Endothelial cell of hepatic sinusoid (primary cell): ENCODE data around the gene ZBED3.
"Not testable (repeated sequence)": the region's sequence is repeated elsewhere in the genome, so short reads cannot be mapped to it uniquely, and the experiment has no call there.

Experiments
- in situ Hi-C: cut with HindIII; loops from 2 replicates; pipeline ENCODE4 v1.10.0; 2017; ENCODE audit warnings: low sequenced_read_pairs

Gene ZBED3, protein sequence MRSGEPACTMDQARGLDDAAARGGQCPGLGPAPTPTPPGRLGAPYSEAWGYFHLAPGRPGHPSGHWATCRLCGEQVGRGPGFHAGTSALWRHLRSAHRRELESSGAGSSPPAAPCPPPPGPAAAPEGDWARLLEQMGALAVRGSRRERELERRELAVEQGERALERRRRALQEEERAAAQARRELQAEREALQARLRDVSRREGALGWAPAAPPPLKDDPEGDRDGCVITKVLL

DNA sequence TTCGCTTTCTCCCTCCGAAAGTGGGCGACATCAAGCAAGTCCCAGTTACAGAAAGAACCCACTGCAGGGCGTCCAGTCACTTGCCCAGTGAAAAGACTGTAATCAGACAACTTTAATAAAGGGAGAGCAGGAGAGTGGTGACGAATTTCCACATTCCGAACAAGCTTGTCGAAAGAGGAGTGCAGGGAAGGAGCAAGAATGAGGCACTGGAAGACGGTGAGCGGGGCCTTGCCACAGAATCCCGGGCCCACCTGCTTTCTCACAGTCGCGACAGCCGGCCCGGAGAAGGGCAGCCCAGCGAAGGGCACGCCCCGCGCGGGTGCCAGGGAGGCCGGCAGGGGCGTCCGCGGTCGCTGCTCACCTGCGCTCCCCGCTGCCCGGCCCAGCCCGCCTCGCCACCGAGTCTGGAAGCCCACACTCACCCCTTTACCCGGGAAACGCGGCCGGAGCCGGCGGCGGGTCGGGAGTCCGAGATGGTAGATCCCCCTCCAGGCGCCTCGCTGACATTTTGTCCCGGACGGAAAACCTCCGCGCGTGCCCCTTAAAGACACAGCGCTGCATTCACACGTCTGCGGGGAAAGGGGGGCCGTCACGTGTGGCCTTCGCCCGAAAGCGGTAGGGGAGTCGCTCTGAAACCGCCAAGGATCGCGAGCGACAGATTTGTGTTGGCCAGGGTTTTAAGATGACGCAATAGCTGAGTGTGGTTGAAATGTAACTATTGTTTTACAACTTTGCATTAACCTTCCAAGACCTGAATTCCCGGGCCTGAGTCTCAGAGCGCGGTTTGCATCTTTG is at the start of gene ZBED3:
Gene ZBED3 (minus strand): TSS at position 597 of the 795 bp plus-strand sequence. CDS start 9,407 bp downstream, outside the sequence.
- in situ Hi-C loops, result no loop called here

DNA sequence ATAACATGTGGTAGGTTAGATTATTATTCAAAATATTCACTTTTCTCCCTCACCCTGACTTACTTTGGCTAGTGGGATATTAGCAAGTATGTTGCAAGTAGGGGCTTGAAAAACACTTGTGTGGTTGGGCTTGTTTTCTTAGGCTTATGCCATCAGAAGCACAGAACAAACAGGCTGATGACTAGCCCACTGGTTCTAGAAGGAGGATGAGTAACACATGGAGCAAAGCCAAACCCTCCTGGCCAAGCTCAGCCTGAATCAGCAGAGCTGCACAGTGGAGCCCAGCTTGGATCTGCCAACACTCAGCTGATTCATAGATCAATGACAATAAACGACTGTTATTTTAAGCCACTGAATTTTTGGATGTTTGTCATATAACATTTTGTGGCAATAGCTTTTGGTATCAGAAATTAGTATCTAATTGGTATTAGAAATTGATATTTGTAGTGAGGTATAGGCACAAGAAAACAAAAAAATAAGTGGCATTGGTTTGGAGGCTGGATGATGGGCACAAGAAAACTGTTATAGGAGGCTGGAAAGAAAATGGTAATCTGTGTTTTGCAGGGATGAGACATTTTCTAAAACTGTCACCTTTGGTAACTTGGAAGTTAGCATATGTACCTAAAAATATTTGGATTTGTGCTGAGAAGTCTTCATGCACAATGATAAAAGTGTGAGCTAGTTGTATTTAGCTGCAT is 46.1 kb upstream of the ZBED3 start:
- in situ Hi-C loops, result no loop called here

DNA sequence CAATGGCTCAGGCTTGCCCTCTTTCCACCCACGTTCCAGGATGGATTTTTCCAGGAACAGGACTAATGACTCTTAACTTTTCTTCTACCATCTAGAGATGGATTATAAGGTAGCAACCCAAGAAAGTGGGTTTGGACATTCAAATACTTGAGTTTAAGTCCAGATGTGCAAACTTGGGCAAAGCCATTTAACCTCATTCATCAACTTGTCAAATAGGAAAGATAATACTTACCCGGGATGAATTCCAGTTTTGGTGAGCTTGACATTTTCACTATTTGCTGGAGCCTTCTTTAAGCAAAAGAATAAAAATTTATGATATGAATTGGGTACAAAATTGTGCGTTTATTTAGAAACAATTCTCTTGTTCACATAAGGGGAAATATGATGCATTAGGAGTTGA is 44.3 kb upstream of the ZBED3 start:
- in situ Hi-C loops, result no loop called here

DNA sequence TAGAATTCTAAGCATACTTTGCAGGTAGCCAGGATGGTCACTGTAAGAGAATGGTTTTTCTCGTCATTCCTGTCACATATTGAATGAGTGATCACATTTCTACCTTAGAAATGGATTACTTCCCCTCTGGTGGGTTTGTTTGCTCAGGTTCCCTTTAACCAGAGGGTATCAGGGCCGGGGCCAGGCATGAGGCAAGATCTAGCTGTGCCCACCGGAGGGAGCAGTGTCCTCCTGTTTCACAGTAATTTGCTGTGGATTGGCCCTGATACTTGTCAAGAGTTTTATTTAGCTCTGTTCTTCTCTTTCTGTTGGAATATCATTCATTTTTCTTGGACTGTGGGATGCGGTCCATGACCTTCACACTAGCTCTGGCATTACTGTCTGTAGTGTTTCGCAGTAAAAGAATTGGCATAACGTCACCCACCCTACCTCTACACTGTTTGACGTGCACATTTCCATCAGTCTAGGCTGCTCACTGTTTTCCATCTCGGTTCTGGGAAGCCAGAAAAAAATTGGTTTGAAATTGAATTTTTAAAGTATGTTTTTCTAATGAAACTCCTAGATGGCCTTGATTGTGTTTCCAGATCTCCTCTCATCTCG is 42.4 kb upstream of the ZBED3 start:
- in situ Hi-C loops, result no loop called here

- in situ Hi-C loops, result no loop called here
These were observed 41.5 kb upstream of the ZBED3 start for GRCh38 chr5:77128411-77129061.

DNA sequence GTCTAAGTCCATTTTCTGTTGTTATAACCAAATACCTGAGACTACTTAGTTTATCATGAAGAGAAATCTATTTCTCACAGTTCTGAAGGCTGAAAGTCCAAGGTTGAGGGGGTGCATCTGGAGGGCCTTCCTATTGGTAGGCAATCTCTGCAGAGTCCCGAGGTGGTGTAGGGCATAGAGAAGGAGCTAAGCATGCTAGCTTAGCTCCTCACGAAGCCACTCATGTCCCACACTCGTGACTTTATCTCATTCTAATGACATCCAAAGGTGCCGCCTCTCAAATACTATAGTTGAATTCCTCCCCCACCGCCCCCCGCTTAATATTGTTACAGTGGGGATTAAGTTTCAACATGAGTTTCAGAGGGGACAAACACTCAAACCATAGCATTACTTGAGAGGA is 36.0 kb upstream of the ZBED3 start:
- in situ Hi-C loops, result no loop called here

- in situ Hi-C loops, result no loop called here
These were observed 33.6 kb upstream of the ZBED3 start for GRCh38 chr5:77120706-77121105.

- in situ Hi-C loops, result no loop called here
These were observed 33.0 kb upstream of the ZBED3 start for GRCh38 chr5:77120086-77120485.

DNA sequence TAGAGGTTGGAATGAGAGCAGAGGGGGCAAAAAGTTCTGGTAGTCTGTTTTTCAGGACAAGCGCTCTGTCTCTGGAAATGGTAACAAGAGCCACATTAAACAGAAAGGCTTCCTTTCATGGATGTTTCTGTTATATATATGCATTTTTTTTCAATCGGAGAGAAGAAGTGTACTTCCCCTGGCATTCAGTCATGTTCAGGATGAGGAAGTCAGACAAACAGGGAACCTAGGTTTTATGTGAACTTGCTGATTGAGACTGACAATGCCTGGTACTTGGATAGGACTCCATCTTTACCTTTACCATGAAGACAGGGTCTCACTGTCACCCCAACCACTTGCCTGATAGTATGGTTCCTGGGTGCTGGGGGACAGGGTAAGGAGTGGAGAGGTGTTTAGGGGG is 30.1 kb upstream of the ZBED3 start:
- in situ Hi-C loops, result no loop called here

DNA sequence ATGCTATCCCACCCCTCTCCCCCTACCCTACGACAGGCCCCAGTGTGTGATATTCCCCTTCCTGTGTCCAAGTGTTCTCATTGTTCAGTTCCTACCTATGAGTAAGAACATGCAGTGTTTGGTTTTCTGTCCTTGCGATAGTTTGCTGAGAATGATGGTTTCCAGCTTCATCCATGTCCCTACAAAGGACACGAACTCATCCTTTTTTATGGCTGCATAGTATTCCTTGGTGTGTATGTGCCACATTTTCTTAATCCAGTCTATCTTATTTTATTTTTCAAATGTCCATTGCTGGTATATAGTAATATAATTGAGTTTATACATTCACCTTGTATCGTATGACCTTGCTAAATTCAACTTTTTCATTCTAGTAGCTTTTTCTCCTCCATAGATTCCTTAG is 19.9 kb upstream of the ZBED3 start:
- in situ Hi-C loops, result not testable (repeated sequence)

GRCh38 chr5:77104813-77105212 is 17.7 kb upstream of the ZBED3 start:
- in situ Hi-C loops, result no loop called here

DNA sequence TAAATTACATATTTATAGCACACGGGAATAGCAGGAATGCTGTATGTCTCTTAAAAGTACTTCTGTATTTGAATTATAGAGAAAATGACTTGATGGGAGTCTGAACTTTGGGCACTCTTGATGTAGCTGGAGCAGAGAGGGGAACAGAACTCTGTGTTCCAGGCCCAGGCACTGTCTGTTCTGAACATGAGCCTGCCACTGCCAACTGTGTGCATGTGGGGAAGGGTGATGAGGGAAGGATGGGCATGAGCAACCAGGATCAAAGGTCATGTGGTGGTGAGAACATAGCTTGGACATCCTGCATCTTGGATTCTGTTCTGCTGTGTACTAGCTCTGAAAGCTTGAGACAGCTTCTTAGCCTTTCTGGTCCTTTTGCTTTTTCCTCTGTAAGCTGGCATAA is 16.4 kb upstream of the ZBED3 start:
- in situ Hi-C loops, result no loop called here

- in situ Hi-C loops, result no loop called here
These were observed 15.5 kb upstream of the ZBED3 start for GRCh38 chr5:77102549-77102948.

DNA sequence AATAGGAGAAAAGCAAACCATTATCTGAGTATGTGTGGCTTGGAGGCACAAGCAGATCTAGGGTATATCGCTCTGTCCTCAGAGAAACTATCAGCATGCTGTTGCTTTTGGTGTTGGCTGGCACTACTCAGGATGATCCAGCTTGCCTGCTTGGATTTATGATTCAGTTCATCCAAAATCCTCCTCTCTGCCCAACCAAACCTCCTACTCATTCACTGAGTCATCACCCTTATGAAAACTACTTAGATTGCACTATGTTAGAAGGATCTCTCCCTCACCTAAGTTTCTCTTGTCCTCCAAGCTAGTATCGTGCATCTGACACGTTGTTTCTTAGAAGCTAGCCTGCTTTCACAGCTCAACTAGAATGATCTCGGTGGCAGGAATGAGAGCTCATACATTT is 14.2 kb upstream of the ZBED3 start:
- in situ Hi-C loops, result no loop called here

- in situ Hi-C loops, result no loop called here
These were observed 8.1 kb upstream of the ZBED3 start for GRCh38 chr5:77095189-77095588.

DNA sequence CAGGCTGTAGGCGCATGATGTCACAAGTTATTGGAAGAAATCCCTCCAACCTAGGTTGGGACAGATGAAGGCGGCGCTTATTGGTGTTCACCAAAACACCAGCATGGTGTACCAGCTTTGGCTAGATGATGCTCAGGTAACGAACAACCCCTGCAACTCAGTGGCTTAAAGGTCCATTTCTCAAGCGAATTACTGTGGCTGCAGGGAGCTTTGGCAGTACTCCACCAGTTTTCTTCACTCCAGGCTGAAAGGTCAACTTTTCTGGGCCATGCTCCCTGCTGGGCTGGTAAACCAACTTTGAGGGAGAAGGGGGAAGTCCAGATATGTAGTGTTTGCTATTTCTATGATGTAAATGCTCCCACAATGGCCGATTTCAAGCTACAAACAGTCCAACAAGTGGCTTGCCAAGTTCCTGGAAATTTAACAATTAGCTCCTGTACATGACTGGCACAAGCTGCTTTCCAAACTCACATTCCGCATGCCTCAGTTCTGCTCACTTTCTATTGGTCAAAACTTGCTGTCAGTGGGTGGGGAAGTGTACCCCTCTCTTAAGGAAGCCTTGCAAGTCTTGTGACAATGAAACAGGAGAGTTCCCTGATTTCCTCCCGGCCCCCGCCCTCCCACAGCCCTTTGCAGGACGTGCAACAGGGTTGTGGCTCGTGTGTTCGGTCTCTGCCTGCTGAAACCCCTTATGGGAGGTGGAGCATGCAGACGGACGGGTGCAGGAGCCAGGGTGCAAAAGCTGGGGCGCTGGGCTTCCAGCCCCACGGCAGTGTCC is 588 bp upstream of the ZBED3 start:
- in situ Hi-C loops, result no loop called here

- in situ Hi-C loops, result no loop called here
These were observed 757 bp downstream of the ZBED3 start for GRCh38 chr5:77086368-77086688.

DNA sequence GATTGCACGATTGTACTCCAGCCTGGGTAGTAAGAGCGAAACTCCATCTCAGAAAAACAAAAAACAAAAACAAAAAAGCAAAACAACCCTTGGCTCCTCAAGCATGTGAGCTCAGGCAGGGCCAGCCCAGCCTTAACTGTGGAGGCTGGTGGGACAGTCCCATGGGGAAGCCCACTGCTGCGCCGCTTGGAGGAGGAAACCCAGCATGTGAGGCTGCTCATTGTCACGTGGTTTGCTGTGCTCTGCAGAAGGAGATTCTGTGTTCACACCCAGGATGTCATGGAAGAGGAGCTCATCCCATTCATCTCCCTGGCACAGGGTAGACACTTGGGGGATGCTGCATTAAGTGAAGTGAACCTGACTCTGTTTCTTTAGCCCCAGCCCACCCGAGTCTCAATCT is 4.0 kb downstream of the ZBED3 start:
- in situ Hi-C loops, result no loop called here

- in situ Hi-C loops, result no loop called here
These were observed 4.8 kb downstream of the ZBED3 start for GRCh38 chr5:77082280-77082679.

- in situ Hi-C loops, result no loop called here
These were observed 6.2 kb downstream of the ZBED3 start for GRCh38 chr5:77080905-77081304.
